DMS 273 treated with DMSO at 0.1 percent for 48 hours (cell line): ENCODE results near the gene EIF3B.
"Not testable (repeated sequence)": the region's sequence is repeated elsewhere in the genome, so short reads cannot be mapped to it uniquely, and the experiment has no call there.

Experiments
- DNase-seq: peaks from one replicate; lab custom pipeline; 2025; lab: John Stamatoyannopoulos, UW

Gene EIF3B

GRCh38 chr7:2377492-2377891, 22.9 kb downstream of the EIF3B start:
- DNase-seq, result not testable (repeated sequence)

DNA sequence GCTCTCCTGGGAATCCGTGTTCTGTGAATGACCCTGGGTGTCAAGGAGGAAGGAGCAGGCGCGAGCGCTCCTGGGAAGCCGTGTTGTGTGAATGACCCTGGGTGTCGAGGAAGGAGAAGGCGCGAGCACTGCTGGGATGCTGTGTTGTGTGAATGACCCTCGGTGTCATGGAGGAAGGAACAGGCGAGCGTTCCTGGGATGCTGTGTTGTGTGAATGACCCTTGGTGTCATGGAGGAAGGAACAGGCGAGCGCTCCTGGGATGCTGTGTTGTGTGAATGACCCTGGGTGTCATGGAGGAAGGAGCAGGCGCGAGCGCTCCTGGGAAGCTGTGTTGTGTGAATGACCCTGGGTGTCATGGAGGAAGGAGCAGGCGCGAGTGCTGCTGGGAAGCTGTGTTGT, 23.5 kb downstream of the EIF3B start:
- DNase-seq, result not testable (repeated sequence)

DNA sequence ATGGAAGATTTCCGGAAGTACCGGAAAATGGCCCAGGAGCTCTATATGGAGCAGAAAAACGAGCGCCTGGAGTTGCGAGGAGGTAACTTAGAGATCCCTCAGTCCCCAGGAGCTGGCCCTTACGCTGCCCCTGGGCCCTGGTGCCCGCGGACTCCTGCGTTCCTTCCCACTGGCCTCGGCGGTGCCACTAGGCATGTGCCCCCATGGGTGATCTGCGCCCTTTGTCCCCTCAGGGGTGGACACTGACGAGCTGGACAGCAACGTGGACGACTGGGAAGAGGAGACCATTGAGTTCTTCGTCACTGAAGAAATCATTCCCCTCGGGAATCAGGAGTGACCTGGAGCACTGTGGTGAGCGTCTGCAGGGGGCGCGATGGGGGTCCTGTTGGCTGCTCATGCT, 24.5 kb downstream of the EIF3B start:
- DNase-seq, result no peak

- DNase-seq, result no peak
Observed at GRCh38 chr7:2379821-2380450, 25.3 kb downstream of the EIF3B start.

GRCh38 chr7:2380461-2380860, 25.8 kb downstream of the EIF3B start:
- no peak for DNase-seq

- DNase-seq, result no peak
Observed at GRCh38 chr7:2381227-2381626, 26.6 kb downstream of the EIF3B start.

- DNase-seq, result no peak
Observed at GRCh38 chr7:2381881-2382509, 27.4 kb downstream of the EIF3B start.

DNA sequence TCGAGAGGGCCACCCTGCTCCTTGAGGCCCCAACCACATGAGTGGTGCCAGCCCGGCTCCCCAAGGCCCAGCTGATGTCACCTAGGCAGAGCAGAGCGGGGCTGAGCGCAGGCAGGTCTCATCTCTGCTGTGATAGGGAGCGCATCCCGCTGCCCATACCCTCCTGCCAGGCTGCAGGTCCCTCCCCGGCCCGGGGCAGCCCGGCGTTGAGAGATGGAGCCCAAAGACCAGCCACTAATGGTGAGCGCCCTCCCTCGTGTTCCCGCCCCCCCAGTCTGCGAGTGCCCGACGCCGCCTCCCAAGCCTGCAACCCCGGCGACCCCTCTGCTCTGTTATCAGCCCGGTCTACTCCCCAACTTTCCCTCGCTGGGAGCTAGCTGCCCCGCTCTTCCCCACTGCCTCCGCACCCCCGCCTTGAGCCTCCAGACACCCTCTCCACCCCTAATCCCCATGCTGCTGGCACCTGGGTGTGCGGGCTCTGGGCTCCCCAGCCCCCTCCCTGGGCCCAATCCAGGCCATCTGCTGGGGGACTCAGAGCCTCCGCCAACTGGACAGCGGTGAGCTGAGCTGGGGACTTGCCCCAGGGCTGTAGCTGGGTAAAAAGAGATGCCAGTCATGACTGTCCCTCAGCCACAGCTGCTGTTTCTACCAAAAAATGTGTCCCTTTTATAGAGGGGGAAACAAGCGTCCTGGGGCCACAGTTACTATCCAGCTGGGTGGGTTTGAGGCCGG, 29.1 kb downstream of the EIF3B start:
- DNase-seq, result no peak

DNA sequence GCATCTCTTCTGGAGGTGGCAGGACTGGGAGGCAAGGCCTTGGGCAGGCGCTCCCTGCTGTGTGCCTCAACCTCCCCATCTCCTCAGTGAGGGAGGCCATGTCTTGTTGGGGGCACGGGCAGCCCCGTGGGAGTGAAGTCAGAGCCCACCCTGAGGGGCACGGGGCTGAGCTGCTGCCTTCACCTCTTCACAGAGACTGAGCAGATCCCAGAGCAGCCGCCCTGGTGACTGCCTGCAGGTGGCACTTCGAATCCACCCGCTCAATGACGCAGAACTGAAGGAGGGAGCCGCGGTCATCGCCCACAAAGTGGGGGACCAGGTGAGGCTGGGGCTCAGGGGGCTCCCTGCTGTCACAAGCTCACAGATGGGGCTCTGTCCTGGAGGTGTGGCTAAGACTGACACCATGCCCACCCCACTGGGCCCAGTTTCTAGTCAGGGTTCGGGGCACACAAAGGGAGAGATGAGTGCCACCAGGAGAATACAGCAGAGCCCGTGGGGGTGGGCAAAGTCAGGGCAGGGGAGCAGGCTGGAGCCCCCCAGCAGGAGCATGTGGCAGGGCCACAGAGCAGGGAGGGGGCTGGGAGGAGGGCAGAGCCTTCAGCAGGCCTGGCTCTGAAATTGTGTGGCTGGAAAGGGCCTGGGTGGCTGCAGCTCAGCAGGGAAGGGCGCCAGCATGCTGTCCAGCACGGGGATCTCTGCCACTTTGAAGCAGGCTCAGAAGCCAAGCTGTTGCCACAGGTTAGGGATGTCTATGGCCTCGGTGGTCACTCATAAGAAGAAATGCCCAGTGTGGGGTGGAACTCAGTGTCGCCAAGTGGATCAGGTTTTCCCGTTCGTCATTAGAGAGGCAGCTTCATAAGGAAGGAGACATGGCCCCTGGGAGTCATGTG, 30.0 kb downstream of the EIF3B start:
- DNase-seq, result no peak

DNA sequence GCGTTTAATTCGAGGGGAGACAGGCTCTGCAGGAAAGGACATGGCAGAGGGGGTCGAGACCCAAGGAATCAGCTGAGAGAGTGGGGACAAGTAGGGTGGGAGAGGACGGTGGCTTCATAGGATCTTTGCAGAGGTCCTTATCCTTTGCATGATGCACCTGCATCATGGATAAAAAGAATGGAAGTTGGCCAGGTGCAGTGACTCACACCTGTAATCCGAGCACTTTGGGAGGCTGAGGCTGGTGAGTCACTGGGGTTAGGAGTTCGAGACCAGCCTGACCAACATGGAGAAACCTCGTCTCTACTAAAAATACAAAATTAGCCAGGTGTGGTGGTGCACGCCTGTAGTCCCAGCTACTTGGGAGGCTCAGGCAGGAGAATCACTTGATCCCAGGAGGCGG, 31.5 kb downstream of the EIF3B start:
- DNase-seq, result not testable (repeated sequence)

GRCh38 chr7:2386964-2387669, 32.5 kb downstream of the EIF3B start:
- no peak for DNase-seq

- DNase-seq, result no peak
Observed at GRCh38 chr7:2387897-2388636, 33.4 kb downstream of the EIF3B start.

- DNase-seq, result no peak
Observed at GRCh38 chr7:2388637-2388954, 34.0 kb downstream of the EIF3B start.

- DNase-seq, result not testable (repeated sequence)
Observed at GRCh38 chr7:2390020-2390816, 35.6 kb downstream of the EIF3B start.

- no peak for DNase-seq
Observed at GRCh38 chr7:2393706-2394105, 39.1 kb downstream of the EIF3B start.

DNA sequence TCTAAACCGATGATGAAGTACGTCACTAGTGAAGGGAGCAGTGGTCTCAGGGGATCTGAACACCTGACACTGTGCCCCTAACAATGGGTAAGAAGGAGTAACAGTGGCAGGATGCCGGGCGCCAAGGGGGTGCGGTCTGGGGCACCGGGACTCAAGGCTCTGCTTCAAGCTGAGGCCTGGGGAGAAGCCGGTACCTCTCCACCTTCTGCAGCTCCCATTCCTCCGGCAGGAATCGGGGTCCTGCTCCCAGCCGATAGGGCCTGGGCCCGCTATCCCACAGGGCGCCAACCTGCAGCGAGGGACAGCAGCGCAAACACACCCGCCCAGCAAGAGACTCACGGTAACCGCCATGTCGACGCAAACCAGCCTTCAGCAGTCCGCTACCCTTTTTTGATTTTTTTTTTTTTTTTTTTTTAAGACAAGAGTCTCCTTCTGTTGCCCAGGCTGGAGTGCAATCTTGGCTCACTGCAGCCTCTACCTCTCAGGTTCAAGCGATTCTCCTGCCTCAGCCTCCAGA, 40.0 kb downstream of the EIF3B start:
- no peak for DNase-seq

- no peak for DNase-seq
Observed at GRCh38 chr7:2398506-2398905, 43.9 kb downstream of the EIF3B start.

- DNase-seq, result no peak
Observed at GRCh38 chr7:2399848-2400587, 45.4 kb downstream of the EIF3B start.

DNA sequence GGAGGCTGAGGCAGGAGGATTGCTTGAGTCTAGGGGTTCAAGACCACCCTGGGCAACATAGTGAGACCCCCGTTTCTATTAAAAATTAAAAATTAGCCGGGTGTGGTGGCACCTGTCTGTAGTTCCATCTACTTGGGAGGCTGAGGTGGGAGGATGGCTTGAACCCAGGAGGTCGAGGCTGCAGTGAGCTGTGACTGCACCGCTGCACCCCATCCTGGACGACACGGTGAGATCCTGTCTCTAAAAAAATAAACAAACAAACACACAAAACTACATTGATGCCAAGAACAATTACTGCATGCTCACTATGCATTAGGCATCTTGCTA, 48.0 kb downstream of the EIF3B start:
- no peak for DNase-seq
